GM12878 (cell line): ENCODE data around the gene POLR3A.

Experiments
- CREB1 ChIP-seq: IDR thresholded peaks from 2 replicates; pipeline ENCODE4 v1.6.1; 2012; ENCODE audit warnings: low read depth, mild to moderate bottlenecking, inconsistent platforms
- CTCF ChIP-seq, 3 experiments: IDR thresholded peaks in 2 of 3; conservative IDR thresholded peaks in 1 of 3; 2 replicates each; pipeline ENCODE4 v1.5.1; 2011; ENCODE audit warnings: low read depth in 3 of 3, low read length in 3 of 3, mild to moderate bottlenecking in 3 of 3, control low read depth in 2 of 3, moderate library complexity in 2 of 3, inconsistent platforms in 1 of 3, mixed read lengths in 1 of 3; ENCODE audit not compliant: control insufficient read depth in 2 of 3, insufficient read depth in 1 of 3; ENCODE audit errors: extremely low read depth in 1 of 3
- TAF1 ChIP-seq: IDR thresholded peaks from 2 replicates; pipeline ENCODE4 v1.6.1; 2011; ENCODE audit warnings: mild to moderate bottlenecking, low read depth, low read length, borderline replicate concordance

DNA sequence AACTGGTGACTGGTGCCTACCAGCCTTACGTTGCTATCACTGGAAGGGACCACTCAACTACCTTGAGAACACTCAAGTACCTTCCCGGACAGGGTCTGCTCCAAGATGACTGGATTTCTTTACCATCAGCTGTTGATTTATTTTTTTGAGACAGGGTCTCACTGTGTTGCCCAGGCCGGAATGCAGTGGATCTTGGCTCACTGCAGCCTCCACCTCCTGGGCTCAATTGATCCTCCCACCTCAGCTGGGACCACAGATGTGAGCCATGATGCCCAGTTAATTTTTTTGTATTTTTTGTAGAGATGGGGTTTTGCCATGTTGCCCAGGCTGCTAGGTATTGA, 57.5 kb downstream of the POLR3A start:
- no peak for TF ChIP-seq CTCF (IDR thresholded peaks at IDR 0.05 in 2 of 3, conservative IDR thresholded peaks at IDR 0.05 in 1 of 3; ENCODE audit: control insufficient read depth in 2 of 3, extremely low read depth in 1 of 3, insufficient read depth in 1 of 3, low read depth in 3 of 3, low read length in 3 of 3)
- TF ChIP-seq TAF1: no peak
- TF ChIP-seq CREB1: no peak
